Measurements from ENCODE around the gene RBM22. TPM values are rescaled to one million over a fixed set of nuclear protein-coding genes. Genes with fewer than 3 reads are reported as not detected.

Gene RBM22
- total and polyA plus RNA-seq, 3 experiments from 2014 or later = 68.2 to 73.6 (median 72.7) TPM

DNA sequence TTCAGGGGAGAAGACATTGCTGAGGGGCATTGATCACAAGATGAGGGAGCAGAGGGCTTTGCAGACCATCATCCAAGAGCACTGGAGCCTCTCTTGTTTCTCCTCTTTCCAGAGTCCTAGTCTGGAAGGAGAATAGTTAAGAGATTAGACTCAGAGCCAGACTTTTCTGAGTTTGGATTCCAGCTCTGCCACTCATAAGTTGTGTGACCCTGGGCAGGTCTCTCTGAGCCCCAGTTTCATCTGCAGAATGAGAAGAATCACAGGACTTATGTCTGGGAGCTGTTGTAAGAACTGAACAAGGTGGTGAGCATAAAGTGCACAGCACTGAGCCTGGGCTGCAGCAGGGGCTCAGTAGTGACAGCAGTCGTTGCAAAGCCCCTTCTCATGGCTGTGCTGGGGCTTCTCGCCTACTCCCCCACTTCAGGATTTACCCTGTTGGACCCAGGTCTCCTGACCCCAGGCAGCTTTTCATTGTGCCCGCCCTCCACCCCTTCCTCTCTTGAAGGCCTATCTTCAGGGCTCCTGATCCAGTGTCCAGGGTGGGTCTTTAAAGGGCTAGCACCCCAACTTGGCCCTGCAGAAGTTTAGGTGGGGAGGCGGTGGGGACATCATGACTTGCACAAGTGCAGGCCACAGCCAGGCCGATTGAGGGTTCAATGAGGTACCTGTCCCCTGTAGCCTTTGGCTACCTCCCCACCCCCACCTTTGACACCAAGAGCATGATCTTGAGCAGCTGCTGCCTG lies 58.9 kb downstream of the RBM22 start:
- DNase-seq = no peak
- H3K4me1 ChIP-seq (ENCODE audit: insufficient read depth, low read length) = no peaks in the 10 kb centered on the region
- H3K36me3 ChIP-seq (ENCODE audit: insufficient read depth, low read length) = no peaks in the 10 kb centered on the region
- ChIA-PET CTCF (no interaction called here), POLR2A (no interaction called here)
- no peak overlapping the region for H3K4me3 Mint-ChIP-seq
- peaks cover 9 to 29% of the 10 kb centered on the region in 2 donors for H3K27me3 Mint-ChIP-seq
- no peaks in the 10 kb centered on the region for H3K36me3 Mint-ChIP-seq
- H3K27ac Mint-ChIP-seq = peak overlapping the region in 1 of 8 donors; percentile 14
- H3K27me3 ChIP-seq (ENCODE audit: insufficient read depth, low read length, poor library complexity, severe bottlenecking) = no peaks in the 10 kb centered on the region
- H3K4me1 Mint-ChIP-seq = no peaks in the 10 kb centered on the region
- no peaks in the 10 kb centered on the region for H3K9me3 ChIP-seq (ENCODE audit: low read length)
- H3K4me3 ChIP-seq (ENCODE audit: low read length) = no peak overlapping the region
- H3K27ac ChIP-seq (ENCODE audit: low read depth, low read length) = no peak overlapping the region
- H3K9me3 Mint-ChIP-seq = peaks cover 0 to 2% (median 0%) of the 10 kb centered on the region in 5 donors

DNA sequence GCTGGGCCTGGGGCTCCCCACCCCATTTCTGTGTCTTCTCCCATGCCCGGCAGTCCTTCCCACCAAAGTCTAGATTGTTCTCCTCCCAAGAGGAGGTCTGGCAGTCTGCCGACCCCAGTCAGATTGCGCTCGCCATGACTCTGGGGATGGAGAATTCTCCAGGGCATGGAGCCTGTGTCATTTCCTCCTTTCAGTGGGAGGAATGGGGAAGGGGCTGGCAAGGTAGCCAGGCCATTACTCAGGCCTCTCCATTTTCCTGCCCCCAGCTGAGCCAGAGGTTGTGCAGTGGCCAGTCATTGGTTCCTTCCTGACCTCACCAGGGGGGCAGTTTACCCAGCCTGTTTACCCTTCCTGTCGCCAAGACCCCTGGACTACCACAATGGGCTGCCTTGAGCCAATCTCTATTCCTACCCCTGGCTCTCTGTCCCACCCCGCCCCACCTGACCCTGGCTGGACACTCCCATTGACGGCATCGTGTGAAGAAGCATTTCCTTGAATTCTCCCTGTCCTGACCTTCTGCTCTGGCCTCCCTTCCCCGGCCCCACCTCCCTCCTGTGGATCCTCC lies 59.8 kb downstream of the RBM22 start:
- Mint-ChIP-seq H3K27me3 (peaks cover 10 to 36% of the 10 kb centered on the region in 2 donors), H3K4me1 (no peaks in the 10 kb centered on the region), H3K36me3 (no peaks in the 10 kb centered on the region), H3K4me3 (no peak overlapping the region), H3K27ac (no peak overlapping the region), H3K9me3 (peaks cover 0 to 2% (median 0%) of the 10 kb centered on the region in 5 donors)
- H3K4me3 ChIP-seq (ENCODE audit: low read length) = no peak overlapping the region
- no peaks in the 10 kb centered on the region for H3K9me3 ChIP-seq (ENCODE audit: low read length)
- no peaks in the 10 kb centered on the region for H3K4me1 ChIP-seq (ENCODE audit: insufficient read depth, low read length)
- H3K36me3 ChIP-seq (ENCODE audit: insufficient read depth, low read length) = no peaks in the 10 kb centered on the region
- H3K27me3 ChIP-seq (ENCODE audit: insufficient read depth, low read length, poor library complexity, severe bottlenecking) = no peaks in the 10 kb centered on the region
- no peak for DNase-seq
- ChIA-PET CTCF (no interaction called here), POLR2A (no interaction called here)
- no peak overlapping the region for H3K27ac ChIP-seq (ENCODE audit: low read depth, low read length)

Other genes with a start within 250 kb of the RBM22 start
- gene NDST1, start 192.9 kb downstream of the RBM22 start, total RNA-seq = 1 to 10 TPM; 1.9 to 2.8 TPM
- 0.13 TPM for gene NDST1, start 192.9 kb downstream of the RBM22 start, polyA plus RNA-seq
- under 1 TPM in 1 of 2 experiments, not detected in 1; 0.13 TPM for gene SYNPO, start 60.4 kb downstream of the RBM22 start, total RNA-seq
- not detected for gene SYNPO, start 60.4 kb downstream of the RBM22 start, polyA plus RNA-seq
- gene MYOZ3, start 39.8 kb downstream of the RBM22 start, total RNA-seq = not detected
- not detected for gene MYOZ3, start 39.8 kb downstream of the RBM22 start, polyA plus RNA-seq
- 10 to 100 TPM; 37.0 to 39.6 TPM for gene DCTN4, start 58.0 kb upstream of the RBM22 start, total RNA-seq
- 10.4 TPM for gene DCTN4, start 58.0 kb upstream of the RBM22 start, polyA plus RNA-seq
- 10 to 100 TPM; 11.8 to 12.7 TPM for gene SMIM3, start 77.7 kb upstream of the RBM22 start, total RNA-seq
- gene SMIM3, start 77.7 kb upstream of the RBM22 start, polyA plus RNA-seq = 20.8 TPM
- gene IRGM, start 145.5 kb upstream of the RBM22 start, total RNA-seq = 1 to 10 TPM in 1 of 2 experiments, under 1 TPM in 1; 0.53 to 1.1 TPM
- 4.0 TPM for gene IRGM, start 145.5 kb upstream of the RBM22 start, polyA plus RNA-seq
- under 1 TPM; 0.58 to 0.72 TPM for gene ZNF300, start 203.9 kb upstream of the RBM22 start, total RNA-seq
- gene ZNF300, start 203.9 kb upstream of the RBM22 start, polyA plus RNA-seq = 1.2 TPM